Hindlimb muscle (tissue), 1 donor: Measurements from ENCODE around the gene PTX3. TPM values are rescaled to one million over a fixed set of nuclear protein-coding genes. Genes with fewer than 3 reads are reported as not detected.

Experiments used
- DNase-seq: peaks from one replicate; pipeline ENCODE4 v3.0.0-alpha.2; 2013
- polyA plus RNA-seq: library from polyadenylated mRNA; unstranded; fragments of 120-200 nt; gene quantifications from one replicate; pipeline ENCODE4 v1.2.1, GENCODE V29; 2013; ENCODE audit not compliant: insufficient read length

Gene PTX3
- 10.1 TPM for polyA plus RNA-seq

DNA sequence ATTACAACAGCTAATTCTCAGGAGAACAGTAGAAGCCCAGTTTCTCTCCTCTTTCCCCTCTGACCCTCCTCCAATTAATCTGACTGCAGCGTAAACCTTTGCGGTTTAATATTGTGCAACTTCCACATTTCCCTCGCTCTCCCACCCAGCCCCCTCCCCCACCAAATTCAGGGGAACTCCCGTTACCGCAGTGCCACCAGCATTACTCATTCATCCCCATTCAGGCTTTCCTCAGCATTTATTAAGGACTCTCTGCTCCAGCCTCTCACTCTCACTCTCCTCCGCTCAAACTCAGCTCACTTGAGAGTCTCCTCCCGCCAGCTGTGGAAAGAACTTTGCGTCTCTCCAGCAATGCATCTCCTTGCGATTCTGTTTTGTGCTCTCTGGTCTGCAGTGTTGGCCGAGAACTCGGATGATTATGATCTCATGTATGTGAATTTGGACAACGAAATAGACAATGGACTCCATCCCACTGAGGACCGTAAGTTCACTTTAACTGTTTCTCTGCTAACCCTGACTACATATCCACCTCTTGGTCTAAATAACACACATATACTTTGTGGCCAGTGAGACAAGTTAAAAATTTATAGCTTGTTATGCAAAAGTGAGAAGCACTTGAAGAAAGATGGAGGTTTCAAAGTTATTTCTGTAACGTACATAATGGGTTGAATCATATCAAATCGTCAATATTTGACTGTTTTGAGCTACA is at the start of gene PTX3:
Gene PTX3 (plus strand): TSS at position 268 of the 709 bp plus-strand sequence. CDS start 84 bp downstream, at position 352.
- DNase-seq = peak; percentile 87

DNA sequence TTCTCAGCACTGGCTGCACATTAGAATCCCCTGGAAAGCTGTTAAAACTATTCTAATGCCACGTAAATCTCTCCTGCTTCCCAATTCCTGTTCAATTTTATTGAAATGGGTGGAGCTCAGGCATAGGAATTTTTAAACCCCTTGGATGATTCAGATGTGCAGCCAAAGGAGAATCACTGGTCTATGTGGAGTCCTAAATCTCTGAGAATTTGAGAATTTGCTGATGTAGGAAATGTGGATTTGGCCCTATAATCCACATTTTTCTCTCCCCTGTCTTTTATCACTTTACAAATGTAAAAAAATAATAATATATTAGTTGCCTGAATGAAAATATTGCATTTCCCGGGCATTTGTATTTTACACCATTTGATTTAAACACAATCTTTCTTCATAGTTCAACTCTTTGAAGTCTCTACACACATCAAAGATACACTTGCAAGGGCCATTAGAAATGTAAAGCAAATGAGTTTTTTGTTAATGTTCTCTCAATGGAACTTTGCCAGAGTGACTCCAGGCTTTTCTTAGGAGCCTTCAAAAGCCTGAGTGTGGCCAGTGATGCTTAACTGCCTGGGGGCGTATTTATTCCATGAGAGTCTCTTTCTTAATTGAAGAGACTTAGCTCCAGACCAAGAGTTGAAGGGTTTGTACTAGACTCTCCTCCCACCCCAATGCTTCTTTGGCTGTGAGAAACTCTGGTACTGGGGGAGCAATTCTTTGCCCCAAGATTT is 48.8 kb upstream of the PTX3 start:
- DNase-seq = no peak

DNA sequence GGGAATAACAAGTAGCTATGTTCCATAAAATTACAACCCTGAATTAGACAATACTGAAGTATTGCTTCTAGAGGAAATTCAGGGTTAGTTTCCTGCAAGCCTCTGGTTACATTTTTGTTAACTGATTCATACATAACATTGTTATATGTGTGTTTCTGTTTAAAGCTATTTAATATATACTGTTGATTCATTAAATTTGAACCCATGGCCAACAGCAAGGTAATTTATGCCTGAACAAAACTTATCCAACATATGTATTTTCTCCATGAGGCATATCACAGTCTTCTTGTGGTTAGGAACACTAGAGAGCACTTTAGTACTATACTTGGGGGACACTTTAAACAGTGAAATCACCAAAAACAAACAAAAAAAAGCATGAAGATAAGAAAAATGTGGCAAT is 47.7 kb upstream of the PTX3 start:
- DNase-seq = no peak

DNA sequence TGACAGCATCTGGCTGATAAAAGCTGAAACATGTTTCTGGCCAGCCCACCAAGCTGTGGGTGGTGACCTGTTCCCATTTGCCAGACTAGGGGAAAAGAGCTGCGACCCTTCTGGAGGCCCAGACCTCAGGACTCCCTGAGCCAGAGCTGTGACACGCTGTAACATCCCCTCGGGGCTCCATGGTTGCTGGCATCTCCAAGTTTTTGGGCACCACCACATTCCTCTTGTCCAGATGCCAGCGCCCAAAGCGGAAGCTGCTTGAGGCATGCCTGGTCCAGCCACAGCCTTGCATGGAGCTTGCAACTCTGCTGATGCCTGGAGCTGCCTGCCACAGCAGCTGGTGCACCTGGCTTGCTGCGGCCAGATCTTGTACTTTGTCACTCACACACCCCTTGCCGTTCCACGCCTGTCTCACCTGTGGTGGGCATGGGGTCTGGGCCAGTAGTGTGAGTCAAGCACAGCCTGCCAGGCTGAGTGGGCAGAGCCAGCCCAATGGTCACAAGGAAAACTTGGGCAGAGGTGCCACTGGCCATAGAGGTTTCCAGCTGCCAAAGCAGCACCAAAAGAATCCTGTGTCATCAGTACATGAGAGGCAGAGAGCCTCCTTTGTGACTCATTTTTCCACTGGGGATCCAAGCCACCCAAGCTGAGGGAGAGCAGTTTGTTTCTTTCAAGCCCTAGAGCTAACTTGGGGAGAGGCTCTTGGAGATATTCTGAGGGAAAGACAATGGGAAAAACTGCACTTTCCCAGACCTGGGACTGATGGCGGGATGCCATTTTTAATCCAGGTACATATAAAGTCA is 45.7 kb upstream of the PTX3 start:
- no peak for DNase-seq

DNA sequence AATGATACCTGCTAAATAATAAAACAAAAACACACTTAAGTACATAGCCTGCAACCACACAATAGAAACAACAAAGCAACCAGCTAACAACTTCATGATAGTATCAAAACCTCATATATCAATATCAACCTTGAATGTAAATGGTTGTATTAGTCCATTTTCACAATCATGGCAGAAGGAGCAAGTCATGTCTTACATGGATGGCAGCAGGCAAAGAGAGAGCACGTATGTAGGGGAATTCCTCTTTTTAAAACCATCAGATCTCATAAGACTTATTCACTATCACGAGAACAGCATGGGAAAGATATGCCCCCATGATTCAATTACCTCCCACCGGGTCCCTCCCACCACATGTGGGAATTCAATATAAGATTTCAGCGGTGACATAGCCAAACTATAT is 44.5 kb upstream of the PTX3 start:
- no peak for DNase-seq

DNA sequence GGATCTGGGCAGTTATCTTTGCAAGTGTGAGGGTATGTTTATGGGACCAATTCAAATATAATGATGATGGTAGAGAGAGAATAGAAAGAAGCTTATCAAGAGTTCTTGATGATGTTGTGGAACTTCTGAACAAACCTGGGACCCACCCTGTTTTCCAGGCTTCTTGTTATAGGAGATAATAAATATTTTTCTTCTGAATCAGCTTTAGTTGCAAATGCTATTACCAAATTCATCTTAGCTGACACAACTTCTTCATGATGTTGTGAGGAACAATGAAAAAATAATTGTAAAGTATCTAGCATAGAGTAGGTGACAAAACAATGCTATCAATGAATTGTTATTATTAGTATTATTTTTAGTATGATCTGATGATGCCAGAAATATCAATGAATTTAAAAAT is 43.5 kb upstream of the PTX3 start:
- no peak for DNase-seq

DNA sequence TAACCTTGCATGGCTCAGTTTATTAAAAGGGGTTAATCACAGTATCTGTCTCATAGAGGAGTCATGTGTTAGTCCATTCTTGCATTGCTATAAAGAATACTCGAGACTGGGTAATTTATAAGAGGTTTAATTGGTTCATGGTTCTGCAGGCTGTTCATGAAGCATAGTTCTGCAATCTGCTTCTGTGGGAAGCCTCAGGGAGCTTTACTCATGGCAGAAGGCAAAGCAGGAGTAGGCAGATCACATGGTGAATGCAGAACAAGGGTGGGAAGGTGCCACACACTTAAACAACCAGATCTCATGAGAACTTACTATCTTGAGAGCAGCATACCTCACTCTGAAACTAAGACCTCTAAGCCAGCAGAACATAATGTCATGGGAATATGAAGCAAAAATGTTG is 42.2 kb upstream of the PTX3 start:
- no peak for DNase-seq

DNA sequence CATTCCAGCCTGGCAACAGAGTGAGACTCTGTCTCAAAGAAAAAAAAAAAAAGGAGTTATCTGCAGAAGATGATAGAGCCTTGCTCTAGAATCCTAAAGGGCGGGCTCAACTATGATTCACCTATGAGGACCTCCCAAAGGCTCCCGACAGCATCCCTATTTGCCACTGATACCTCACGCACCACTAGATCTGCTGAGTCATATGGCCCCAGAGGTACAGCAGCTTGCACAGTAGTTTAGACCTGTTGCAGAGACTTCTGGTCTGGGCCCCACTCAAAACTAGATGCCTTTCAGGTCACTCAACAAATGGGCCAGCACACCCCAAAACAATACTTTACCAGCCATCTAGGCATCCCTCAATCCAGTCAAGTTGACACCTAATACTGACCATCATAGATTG is 38.1 kb upstream of the PTX3 start:
- DNase-seq = no peak

DNA sequence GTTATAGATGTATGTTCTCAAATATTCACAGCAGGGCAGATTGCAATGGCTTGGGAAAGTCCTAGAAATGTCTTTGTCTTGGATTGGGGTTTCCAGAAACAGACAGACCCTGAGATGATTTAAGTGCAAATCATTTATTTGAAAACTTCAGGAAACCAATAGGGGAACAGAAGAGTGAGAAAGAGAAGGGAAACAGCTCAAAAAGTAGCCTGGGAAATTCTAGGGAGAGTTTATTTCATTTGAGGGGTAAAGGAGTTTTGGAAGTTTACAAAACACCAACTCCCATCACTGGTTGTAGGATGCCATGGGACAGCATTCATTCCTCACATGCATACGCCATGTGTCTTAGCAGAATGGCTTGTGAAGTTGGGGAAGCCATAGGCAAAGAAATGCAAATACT is 32.3 kb upstream of the PTX3 start:
- DNase-seq = no peak

DNA sequence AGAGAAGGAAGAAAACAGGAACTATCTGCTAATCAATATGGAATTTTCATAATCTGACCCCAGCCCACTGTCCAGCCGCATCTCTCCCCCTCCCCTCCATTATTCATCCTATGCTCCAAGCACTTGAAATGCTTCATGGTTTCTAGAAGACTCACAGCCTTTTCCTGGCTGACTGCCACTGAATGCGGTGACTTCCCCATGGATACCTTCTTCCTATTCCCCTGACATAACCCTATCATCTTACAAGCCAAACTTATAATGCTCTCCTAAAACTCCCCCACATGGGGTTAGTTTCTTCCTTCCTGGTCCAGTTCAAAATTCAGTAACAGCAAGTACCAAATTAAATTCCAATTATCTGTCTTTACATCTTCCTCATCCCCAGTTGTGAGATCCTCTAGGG is 31.2 kb upstream of the PTX3 start:
- no peak for DNase-seq

DNA sequence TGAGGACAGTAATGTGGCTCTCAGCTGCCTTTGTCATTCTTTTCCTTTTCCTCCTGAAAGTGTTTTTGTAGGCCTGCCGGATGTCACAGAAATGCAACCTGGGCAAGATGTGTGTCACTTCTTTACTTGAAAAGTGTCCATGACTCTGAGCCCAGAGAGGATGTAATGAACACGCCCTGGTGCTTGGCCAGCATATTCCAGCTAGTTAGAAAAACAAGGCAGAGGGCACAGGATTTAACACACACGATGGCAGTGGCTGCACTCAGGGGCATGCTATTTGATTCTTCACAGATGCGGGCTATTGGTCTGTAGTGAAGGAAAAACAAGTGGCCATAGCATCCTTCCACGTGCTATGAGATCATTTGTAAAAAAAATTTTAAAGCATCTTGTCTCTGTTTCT is 30.3 kb upstream of the PTX3 start:
- DNase-seq = no peak

DNA sequence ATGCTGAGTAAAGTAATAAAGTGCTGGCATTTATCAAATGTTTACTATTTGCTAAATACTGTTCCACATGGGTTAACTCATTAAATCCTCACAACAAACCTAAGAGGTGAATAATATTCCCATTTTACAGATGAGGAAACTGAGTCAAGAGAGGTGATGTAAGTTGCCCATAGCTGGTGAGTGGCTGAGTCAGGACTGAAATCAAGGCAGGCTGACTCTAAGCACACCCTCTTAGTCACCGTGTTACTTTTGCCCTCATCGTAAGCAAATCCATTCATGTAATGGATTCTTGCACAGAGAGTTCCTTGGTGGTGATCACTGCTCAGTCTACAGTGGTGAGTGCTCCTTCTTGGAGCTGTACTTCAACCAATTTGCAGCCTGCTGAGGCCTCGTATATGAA is 28.9 kb upstream of the PTX3 start:
- no peak for DNase-seq

DNA sequence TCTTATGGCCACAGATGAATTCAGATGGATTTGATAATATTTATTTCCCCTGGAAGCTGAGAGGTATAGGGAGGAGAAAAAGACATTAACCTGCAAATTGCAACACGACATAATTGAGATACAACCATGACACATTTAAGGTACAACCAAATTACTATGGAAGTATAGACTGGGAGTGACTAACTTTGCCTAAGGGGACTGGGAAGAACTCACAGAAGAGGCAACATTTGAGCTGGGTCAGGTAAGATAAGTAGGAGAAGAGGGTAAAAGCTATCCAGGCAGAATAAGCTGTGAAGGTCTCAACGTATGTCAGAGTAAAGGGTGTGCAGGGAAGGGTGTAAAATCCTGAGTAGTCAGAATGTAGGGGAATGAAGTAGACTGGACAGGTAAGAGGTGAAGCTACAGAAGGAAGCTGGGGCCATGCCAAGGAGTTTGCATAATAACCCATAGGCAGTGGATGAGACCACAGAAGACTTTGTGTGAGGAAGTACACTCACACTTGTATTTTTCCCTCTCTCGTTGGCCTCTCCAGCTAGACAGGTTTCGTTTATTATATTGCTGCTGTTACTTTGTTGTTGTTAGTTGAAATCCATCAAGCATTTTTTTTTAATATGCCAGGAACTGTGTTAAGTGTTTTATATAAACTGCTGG is 28.0 kb upstream of the PTX3 start:
- no peak for DNase-seq

DNA sequence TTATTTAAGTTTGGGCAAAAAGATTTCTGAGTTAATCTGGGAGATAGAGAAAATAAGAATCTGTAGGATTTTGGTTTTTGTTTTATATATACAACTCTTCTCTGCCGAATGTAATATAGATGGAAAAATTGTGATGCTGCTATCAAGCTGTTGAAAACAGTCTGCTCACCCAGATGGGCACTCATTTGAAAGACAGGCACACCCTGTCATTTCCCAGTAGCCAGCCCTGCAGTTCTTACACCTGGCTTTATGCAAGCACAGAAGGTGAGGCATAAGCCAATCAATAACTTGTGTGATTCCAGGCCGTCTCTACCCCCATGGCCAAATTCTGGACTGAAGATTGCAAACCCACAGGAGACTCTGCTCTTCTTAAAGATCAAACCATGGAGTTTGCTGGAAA is 27.1 kb upstream of the PTX3 start:
- no peak for DNase-seq

DNA sequence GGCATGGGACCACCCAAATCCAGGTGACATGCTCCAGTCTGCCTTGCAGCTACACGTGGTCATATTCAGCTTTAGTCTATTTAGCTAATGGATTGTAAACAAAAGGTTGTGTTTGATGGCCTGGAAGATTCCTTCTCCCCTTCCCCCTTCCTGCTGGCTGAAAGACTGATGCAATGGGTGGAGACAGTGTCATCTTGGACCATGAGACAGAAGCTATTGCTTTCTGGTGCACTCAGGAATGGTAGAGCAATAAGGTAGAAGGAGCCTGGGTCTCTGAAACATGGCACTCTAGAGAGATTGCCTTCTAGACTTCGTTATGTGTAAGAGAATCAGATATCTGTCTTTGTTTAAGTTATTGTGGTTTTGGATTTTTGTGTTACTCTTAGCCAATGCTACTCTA is 25.7 kb upstream of the PTX3 start:
- DNase-seq = no peak

DNA sequence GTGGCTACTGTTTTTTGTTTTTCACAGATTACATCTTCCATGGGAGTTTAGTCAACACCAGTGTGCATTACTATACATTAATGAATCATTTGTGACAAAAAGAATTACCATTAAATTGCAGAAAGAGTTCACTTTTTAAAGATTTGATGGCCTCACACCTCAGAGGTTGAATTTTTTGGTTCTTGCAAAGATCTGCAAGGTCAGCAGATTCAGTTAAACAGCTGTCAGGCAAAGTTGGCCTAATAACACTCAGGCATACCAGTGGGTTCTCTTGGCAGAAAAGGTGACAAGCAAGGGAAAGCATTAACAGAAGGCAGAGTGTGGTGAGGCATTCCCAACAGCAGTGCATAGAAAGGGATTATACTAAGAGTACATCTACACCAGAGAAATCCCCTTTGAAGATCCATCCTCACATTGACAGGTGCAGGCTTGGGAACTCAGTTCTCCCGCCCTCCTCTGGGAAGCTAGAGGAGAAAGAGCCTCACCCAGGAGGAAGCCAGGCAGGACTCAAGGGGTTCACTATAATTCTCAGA is 24.3 kb upstream of the PTX3 start:
- DNase-seq = no peak

DNA sequence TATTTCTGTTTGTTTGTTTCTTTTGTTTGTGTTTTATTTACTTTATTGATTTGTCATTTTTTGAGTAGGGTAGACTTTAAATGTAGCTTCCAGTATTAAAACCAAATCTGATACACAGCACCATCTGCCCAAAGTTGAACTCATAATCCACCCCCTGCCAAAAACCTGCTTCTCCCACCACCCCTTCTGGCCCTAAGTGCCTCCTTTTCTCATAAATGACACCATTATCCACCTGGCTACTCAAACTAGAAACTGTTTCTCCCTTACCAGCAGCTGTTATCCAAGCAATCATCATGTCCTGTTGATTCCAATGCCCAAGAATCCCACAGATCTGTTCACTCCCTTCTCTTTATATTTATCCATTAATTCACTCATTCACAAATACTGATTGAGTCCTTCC is 21.8 kb upstream of the PTX3 start:
- no peak for DNase-seq

DNA sequence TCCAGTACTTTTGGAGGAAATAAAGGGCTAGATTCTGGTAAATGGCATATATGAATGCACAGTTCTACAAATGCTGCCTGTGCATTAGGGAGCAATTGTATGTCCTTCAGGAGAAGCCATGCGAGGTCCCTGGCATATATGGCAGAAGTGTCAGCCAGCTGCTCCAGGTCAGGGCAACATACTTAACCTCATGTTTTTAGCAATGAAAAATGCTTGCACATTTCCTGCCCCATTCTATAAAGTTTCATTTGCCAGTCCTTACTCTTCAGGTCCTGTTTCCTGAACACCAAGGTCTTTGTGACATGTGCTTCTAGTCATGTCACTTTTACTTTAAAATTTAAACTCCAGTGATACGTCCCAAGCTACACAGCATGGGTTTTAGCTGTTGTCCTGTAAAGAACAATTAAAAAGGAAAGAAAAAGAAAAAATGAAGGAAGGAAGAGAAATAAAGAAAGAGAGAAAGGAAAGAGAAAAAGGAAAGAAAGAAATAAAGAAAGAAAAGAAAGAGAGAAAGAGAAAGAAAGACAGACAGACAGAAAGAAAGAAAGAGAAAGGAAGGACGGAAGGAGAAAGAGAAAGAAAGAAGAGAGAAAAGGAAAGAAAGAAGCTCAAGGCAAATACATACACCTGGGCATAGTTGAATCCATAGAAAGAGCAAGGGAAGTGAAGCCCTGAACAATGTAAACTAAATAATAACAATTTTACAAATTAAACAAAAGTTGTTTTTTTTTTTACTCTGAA is 20.1 kb upstream of the PTX3 start:
- no peak for DNase-seq

DNA sequence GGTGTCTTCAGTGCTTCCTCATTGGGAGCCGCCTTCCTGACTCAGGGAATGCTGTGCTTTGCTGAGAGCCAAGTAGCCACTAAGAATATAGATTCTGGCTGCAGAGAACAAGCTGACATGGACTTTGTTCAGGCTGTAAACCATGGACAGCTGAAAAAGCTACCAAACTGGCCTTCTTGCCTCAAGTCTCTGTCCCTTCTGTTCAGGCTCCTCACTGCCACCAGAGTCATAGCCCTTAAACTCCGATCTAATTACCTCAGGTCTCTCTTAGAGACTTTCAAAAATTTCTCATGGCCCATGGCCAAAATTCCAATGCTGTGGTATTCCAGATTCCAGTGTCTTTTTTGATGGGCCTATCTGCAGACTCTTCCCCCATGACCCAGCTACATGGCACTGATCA is 19.4 kb upstream of the PTX3 start:
- no peak for DNase-seq

DNA sequence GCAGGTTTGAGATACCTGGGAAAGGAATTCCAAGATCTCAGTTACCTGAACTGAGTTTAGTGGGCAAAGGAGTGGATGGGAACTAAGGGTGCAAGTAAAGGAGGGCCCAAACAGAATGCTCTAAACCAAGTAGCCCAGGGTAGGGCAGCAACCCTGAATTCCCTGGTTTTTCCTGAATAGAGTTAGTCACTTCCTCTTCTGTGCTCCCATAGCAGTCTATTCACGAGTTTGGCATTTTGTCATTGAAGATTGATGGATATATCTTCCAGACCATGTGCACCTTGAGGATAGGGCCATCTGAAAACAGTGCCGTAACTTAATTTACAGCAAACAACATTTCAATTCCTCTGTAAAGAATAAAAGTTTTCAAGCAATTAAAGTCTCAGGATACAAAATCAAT is 18.5 kb upstream of the PTX3 start:
- no peak for DNase-seq

DNA sequence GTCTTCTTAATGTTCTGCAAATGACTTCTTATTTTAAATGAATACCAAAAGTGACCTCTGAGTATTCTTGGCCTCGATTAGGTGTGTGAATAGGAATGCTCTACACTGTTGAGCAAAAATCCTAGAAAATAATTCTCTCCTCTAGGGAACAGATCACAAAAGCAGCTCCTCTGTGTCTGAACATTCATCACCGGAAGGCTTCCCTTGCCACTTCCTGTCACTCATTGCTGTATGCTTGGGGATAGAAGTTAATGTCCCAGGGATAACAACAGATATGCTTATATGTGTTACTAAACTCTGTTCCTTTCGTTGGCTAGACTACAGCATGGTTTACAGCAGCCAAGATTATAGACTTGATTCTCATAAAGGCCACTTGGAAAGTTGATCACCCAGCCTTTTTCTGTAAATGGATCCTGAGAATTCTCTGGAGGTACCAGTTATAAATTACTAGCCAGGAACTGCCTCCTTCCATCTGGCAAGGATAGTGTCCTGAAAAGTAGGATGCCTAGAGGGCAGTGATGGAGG is 16.0 kb upstream of the PTX3 start:
- no peak for DNase-seq

DNA sequence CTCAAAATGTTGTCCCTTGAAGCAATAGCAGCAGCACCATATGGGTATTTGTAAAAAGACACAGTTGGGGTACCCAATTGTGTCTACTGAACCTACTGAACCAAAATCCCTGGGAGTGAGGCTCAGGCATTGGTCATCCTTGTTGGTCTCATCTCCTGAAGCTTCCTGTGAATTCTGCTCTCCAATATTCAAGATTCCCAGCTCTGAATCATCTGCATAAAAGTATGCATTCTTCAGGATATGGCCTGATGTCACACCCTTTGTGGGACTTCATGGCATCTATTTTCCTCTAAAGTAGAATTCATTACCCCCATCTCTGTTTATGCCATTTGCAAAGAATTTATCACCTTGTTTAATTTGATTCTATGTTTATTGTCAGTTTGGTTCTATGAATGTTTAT is 13.3 kb upstream of the PTX3 start:
- no peak for DNase-seq
